ENCODE measurements around the gene TBC1D22A.

The TBC1D22A gene

GRCh38 chr22:47029244-47030074 lies 267.0 kb downstream of the TBC1D22A start:
- no peak overlapping the region for H3K9ac ChIP-seq (ENCODE audit: low read length)
- no peaks in the 10 kb centered on the region for H3K79me2 ChIP-seq (ENCODE audit: insufficient read depth, low read length)
- H3K27me3 ChIP-seq (ENCODE audit: insufficient read depth, low read length): no peaks in the 10 kb centered on the region
- no peaks in the 10 kb centered on the region for H4K20me1 ChIP-seq (ENCODE audit: insufficient read depth, low read length)
- no peak overlapping the region for H3K27ac ChIP-seq (ENCODE audit: low read depth, low read length, poor library complexity, severe bottlenecking)
- H2AFZ ChIP-seq (ENCODE audit: low read length): no peak overlapping the region
- H3K4me3 ChIP-seq (ENCODE audit: low read depth, low read length, poor library complexity, severe bottlenecking): no peak overlapping the region
- no peaks in the 10 kb centered on the region for H3K36me3 ChIP-seq (ENCODE audit: insufficient read depth, low read length)
- no peaks in the 10 kb centered on the region for H3K9me2 ChIP-seq (ENCODE audit: low read depth, low read length)
- TF ChIP-seq, protein P1, sequence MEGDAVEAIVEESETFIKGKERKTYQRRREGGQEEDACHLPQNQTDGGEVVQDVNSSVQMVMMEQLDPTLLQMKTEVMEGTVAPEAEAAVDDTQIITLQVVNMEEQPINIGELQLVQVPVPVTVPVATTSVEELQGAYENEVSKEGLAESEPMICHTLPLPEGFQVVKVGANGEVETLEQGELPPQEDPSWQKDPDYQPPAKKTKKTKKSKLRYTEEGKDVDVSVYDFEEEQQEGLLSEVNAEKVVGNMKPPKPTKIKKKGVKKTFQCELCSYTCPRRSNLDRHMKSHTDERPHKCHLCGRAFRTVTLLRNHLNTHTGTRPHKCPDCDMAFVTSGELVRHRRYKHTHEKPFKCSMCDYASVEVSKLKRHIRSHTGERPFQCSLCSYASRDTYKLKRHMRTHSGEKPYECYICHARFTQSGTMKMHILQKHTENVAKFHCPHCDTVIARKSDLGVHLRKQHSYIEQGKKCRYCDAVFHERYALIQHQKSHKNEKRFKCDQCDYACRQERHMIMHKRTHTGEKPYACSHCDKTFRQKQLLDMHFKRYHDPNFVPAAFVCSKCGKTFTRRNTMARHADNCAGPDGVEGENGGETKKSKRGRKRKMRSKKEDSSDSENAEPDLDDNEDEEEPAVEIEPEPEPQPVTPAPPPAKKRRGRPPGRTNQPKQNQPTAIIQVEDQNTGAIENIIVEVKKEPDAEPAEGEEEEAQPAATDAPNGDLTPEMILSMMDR (IDR thresholded peaks at IDR 0.05; ENCODE audit: low read length): no peak
- no peak for TF ChIP-seq EZH2 (IDR thresholded peaks at IDR 0.05; ENCODE audit: borderline replicate concordance, low read length)
- H3K4me1 ChIP-seq (ENCODE audit: insufficient read depth, low read length, severe bottlenecking): no peaks in the 10 kb centered on the region
- H3K9me3 ChIP-seq (ENCODE audit: low read length): no peaks in the 10 kb centered on the region
- no peak overlapping the region for H3K4me2 ChIP-seq (ENCODE audit: low read length)
- no peaks in the 10 kb centered on the region for H3F3A ChIP-seq (ENCODE audit: insufficient read depth, low read length)

GRCh38 chr22:47030143-47030661 lies 267.8 kb downstream of the TBC1D22A start:
- Histone ChIP-seq H3K79me2 (ENCODE audit: insufficient read depth, low read length) (no peaks in the 10 kb centered on the region), H3K4me2 (ENCODE audit: low read length) (no peak overlapping the region), H3K27ac (ENCODE audit: low read depth, low read length, poor library complexity, severe bottlenecking) (no peak overlapping the region), H4K20me1 (ENCODE audit: insufficient read depth, low read length) (no peaks in the 10 kb centered on the region), H3K9ac (ENCODE audit: low read length) (no peak overlapping the region), H3K9me3 (ENCODE audit: low read length) (no peaks in the 10 kb centered on the region), H3K36me3 (ENCODE audit: insufficient read depth, low read length) (no peaks in the 10 kb centered on the region), H3K9me2 (ENCODE audit: low read depth, low read length) (no peaks in the 10 kb centered on the region), H2AFZ (ENCODE audit: low read length) (no peak overlapping the region), H3K4me3 (ENCODE audit: low read depth, low read length, poor library complexity, severe bottlenecking) (no peak overlapping the region), H3K4me1 (ENCODE audit: insufficient read depth, low read length, severe bottlenecking) (no peaks in the 10 kb centered on the region), H3F3A (ENCODE audit: insufficient read depth, low read length) (no peaks in the 10 kb centered on the region), H3K27me3 (ENCODE audit: insufficient read depth, low read length) (no peaks in the 10 kb centered on the region)
- no peak for TF ChIP-seq EZH2 (IDR thresholded peaks at IDR 0.05; ENCODE audit: borderline replicate concordance, low read length)
- TF ChIP-seq, protein P1 (IDR thresholded peaks at IDR 0.05; ENCODE audit: low read length): no peak

GRCh38 chr22:47030881-47031627 lies 268.6 kb downstream of the TBC1D22A start:
- Histone ChIP-seq H3F3A (ENCODE audit: insufficient read depth, low read length) (no peaks in the 10 kb centered on the region), H3K9me2 (ENCODE audit: low read depth, low read length) (no peaks in the 10 kb centered on the region), H3K4me1 (ENCODE audit: insufficient read depth, low read length, severe bottlenecking) (no peaks in the 10 kb centered on the region), H3K9ac (ENCODE audit: low read length) (no peak overlapping the region), H3K9me3 (ENCODE audit: low read length) (no peaks in the 10 kb centered on the region), H3K79me2 (ENCODE audit: insufficient read depth, low read length) (no peaks in the 10 kb centered on the region), H3K36me3 (ENCODE audit: insufficient read depth, low read length) (no peaks in the 10 kb centered on the region), H3K4me2 (ENCODE audit: low read length) (no peak overlapping the region), H3K4me3 (ENCODE audit: low read depth, low read length, poor library complexity, severe bottlenecking) (no peak overlapping the region), H3K27me3 (ENCODE audit: insufficient read depth, low read length) (no peaks in the 10 kb centered on the region), H2AFZ (ENCODE audit: low read length) (no peak overlapping the region), H4K20me1 (ENCODE audit: insufficient read depth, low read length) (no peaks in the 10 kb centered on the region), H3K27ac (ENCODE audit: low read depth, low read length, poor library complexity, severe bottlenecking) (no peak overlapping the region)
- TF ChIP-seq, protein P1 (IDR thresholded peaks at IDR 0.05; ENCODE audit: low read length): no peak
- TF ChIP-seq EZH2 (IDR thresholded peaks at IDR 0.05; ENCODE audit: borderline replicate concordance, low read length): no peak
